NCI-H69 (cell line): Measurements from ENCODE around the gene PLXNA2.

Experiments used
- DNase-seq: peaks from one replicate; lab custom pipeline; 2025; lab: John Stamatoyannopoulos, UW

The PLXNA2 gene

DNA sequence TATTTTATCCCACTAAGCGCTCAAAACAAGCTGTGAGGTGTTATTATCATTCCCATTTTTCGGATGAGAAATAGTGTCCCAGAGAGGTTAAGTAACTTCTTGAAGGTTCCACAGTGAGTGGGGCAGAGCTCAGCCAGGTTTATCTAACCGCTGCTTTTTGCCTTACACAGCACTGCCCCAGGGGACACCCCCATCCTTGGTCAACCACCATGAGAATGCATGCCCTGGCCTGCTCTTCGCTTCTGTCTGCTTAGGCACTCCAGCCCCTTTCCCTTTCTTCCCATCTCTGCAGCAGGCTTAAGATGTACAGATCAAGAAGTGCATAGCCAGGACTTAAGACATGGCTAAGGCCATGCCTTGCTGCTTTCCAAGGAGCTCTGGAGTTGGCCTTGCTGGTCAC lies 174.3 kb downstream of the PLXNA2 start:
- DNase-seq, result peak; percentile 48

DNA sequence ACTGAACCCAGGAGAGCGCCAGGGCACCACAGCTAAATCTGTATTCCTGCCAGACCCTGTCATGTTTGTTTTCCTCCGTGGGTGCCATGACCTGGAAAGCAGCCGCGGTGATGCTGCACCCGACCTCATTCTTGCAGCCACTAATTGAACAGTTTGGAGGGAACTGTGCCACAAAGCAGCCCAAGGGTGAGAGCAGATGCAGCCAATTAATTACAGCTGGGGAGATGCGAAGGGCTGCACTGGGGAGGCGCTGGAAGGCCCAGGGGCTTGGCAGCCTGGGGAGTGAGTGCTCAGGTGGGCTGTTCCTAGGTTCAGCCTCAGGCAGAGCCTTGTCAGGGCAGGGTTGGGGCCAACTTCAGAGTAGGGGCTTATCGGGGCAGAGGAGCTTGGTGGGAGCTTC lies 174.9 kb downstream of the PLXNA2 start:
- peak; percentile 97 for DNase-seq

DNA sequence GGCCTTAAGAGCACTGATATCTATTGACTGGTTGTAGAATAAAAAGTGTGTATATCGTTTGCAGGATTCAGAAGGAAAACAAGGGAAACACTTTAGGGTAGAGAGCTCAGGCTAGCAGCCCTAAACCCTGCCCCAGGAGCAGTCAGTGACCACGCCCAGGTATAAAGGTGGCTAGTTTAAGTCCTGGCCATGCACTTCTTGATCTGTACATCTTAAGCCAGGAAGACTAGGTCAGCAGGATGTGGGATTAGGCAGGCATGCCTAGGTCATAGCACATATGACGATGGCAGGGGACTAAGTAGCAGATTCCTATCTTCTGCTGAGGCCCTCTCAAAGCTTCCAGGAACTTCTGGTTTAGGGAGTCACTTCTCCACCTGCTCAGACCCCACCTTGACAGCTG lies 175.3 kb downstream of the PLXNA2 start:
- DNase-seq, result no peak

DNA sequence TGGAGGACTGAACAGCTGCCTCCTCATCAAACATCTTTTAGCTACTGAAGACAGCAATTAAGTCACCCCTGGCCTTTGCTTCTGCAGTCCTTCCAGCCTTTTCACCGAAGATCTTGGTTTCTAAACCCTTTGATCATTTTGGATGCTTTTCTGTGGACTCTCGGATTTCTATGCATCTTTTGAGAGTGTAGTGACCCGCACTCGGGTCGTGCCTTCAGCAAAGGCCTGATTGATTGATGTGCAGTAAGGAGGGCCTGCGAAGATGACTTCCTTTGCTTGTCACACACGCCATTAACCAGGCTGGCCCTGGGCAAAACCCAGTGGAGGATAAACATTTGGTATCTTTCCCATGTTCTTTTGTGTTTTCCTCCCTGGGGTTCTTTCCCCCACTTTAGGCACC lies 175.8 kb downstream of the PLXNA2 start:
- peak; percentile 75 for DNase-seq

GRCh38 chr1:208066583-208066982 lies 177.6 kb downstream of the PLXNA2 start:
- DNase-seq, result no peak

- no peak for DNase-seq
Measured at GRCh38 chr1:208065862-208066261, 178.3 kb downstream of the PLXNA2 start.

- no peak for DNase-seq
Measured at GRCh38 chr1:208061632-208062031, 182.6 kb downstream of the PLXNA2 start.

GRCh38 chr1:208061118-208061517 lies 183.1 kb downstream of the PLXNA2 start:
- peak; percentile 20 for DNase-seq

DNA sequence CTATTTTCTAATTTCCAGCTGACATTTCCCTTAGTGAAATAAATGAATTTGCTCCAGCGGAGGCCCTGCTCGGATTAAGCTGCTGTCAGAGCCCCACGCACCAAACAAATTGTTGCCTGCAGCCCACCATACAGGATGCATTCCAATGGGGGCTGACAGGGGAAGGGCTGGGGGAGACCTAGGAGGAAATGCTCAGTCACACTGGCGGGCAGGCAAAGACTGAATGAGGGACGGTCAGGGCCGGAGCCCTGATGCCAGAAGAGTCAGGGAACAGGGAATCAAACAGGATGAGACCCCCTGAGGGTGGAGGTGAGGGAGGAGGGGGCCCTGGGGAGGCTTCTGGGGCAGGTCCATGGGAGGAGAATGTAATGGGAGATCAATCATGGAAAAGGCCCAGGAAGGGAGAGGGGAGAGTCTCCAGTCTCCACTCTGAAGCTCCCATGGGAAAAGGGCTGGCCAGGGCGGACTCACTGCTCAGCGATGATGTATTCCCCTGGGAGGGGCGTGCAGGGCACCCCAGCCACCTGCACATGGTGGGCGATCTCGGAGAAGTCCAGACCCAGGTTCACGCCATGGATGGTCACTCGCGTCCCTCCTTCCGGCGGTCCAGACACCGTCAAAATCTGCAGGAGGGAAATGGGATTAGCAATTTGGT lies 183.8 kb downstream of the PLXNA2 start:
- no peak for DNase-seq

DNA sequence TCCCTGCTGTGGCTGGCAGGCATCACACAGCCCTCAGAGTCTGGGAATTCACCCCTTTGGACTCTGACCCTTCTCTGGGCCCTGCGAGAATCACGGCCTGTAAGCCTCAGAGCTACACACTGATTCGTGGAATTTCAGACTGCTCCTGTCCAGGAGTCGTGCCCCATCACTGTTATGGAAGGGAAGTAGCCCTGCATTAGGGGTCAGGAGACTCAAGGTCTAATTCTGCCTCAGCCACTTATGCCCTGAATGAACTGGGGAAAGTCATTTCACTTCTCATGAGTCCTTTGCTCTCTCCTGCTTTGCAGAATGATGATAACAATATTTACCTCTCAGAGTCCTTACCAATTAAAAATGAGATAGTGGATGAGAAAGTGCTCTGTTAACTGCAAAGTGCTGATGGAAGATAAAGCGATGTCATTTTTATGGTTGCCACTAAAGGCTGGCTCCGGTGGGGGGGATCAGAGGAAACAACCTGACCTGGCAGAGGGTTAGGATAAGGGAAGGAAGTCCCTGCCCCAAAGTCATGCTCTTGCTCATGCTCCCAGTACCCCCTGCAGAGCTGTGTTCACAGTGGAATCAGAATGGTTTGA lies 184.7 kb downstream of the PLXNA2 start:
- no peak for DNase-seq

GRCh38 chr1:208058756-208059155 lies 185.4 kb downstream of the PLXNA2 start:
- no peak for DNase-seq

DNA sequence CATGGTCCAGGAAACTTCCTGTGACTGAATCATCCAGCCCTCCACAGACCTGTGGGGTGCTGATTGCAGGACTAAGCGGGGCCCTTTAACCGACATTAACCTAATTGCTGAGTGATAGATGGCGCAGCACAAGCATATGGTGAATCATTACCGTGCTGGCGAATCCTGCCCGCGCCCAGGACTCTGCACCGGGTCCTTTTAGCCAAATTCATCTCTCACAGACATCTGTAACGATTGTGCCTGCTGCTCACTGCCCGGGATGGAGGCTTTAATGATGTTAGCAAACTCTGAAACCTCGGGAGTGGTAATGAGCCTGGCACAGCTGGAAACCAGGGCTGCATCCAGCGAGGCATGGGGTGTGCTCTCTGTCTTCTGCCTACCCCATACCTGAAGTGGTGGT lies 185.9 kb downstream of the PLXNA2 start:
- DNase-seq, result peak; percentile 83

DNA sequence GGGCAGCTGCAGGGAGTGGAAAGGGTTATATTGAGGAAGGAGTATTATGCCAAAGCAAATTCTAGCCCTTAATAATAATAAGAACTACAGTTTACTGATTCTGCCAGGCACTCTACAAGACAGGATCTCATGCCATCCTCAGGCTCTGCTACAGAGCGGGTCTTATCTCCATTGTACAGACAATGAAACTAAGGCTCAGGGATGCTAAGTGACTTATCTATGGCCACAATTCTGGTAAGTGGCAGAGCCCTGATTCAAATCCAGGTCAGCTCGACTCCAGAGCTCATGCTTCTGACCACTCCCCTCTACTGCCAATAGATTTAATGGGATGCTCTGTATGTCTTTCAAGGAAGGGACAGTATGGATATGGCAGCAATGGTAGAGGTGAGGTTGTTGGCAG lies 187.1 kb downstream of the PLXNA2 start:
- no peak for DNase-seq

GRCh38 chr1:208055535-208055934 lies 188.6 kb downstream of the PLXNA2 start:
- DNase-seq, result no peak

- no peak for DNase-seq
Measured at GRCh38 chr1:208054911-208055379, 189.2 kb downstream of the PLXNA2 start.

DNA sequence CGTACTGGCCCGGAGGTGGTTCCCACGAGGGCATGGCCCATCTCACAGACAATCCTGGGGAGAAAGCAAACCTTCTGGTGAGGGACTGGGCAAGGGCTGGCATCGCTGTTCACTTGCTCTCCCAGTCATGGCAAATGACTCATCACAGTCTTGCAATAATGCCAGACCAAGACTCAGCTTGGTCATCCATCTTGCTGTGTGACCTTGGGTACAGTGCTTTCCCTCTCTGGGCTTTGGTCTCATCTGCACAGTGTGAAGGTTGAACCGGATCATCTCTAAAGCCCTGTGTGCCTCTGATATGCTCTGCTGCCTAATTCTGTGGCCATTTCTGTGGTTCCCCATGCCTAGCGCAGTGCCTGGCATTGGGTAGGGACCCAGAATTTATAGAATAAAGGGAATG lies 189.7 kb downstream of the PLXNA2 start:
- DNase-seq, result no peak

DNA sequence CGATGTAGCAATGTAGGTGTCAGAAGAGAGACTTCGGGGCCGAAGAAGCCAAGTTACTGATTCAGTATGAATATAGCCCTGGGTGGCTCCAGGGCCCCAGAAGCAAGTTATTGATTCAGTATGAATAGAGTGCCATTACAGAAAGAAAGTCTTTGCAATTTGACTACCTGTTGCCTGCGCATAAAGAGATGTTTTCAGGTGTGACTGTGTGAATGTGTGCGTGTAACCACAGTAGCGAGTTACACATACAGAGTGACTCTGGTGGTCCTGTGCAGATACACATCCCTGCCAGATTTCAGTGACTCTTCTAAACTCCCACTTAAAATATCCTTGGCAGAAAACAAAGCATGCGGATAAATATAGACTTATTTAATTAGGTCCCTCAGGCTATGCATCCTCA lies 190.5 kb downstream of the PLXNA2 start:
- no peak for DNase-seq

DNA sequence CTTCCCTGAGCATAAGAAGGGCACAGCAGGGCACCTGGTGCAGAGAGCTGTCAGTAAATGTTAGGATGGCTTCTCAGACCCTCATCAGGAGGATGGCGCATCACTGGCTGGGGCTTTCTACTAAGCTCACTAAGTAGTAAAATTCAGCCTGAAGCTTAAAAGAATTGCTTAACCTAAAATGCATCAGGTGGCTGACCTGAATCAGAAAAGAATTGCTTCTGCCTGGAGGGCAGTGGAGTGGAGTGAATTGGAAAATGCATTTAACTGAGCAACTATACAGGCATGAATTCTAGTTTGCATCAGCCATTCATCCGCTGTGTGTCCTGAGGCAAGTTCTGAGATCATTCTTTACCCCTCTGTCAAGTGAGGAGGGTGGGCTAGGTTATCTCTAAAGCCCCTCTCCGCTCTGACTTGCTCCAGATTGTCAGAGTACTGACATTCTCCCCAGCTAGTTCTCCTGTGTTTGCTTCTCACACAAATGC lies 191.2 kb downstream of the PLXNA2 start:
- DNase-seq, result no peak

DNA sequence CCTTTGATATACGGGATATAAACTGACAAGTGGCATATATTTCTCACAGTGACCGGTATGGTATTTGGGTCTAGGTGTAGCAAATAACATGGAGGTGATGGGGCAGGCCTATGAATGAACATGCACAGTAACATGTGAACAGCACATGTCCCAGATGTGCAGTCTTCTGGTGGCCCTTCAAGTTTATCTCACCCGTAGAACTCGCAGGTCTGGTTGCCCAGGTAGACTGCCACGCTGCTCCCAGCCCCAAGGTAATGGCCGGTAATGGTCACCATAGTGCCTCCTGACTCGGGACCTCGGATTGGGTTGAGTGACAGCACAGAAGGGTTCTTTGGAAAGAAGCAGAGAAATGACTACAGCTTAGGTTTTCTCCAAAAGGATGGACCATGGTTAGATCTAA lies 192.0 kb downstream of the PLXNA2 start:
- no peak for DNase-seq

- no peak for DNase-seq
Measured at GRCh38 chr1:208051651-208052050, 192.5 kb downstream of the PLXNA2 start.

DNA sequence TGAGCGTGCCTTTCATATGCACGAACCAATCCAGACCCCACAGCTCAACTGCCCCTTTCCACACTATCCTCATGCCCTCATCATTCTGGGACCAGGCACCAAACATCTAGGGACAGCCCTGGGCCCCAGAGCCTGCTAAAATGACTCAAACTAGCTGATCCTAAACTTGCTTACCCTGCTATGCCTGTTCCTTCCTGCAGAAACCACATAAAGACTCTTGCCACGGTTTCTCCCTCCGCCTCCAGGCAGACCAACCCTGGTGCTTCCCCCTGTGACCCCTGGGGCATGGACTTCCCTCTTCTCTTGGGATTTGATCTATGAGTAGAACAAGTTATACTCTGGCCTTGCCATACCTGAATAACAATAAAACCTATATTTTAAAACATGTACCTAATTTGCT lies 195.3 kb downstream of the PLXNA2 start:
- no peak for DNase-seq

GRCh38 chr1:208047975-208048374 lies 196.2 kb downstream of the PLXNA2 start:
- DNase-seq, result no peak

- no peak for DNase-seq
Measured at GRCh38 chr1:208047476-208047934, 196.7 kb downstream of the PLXNA2 start.
